Endothelial cell of umbilical vein (primary cell): ENCODE measurements around the gene GRID1. TPM values are rescaled to one million over a fixed set of nuclear protein-coding genes. Genes with fewer than 3 reads are reported as not detected.

Source experiments
- BruUV-seq: library from RNA; stranded (reverse); fragments of 400-500 nt; replicated peaks from 2 replicates; lab custom pipeline; 2021; lab: Mats Ljungman, UMichigan
- CTCF ChIA-PET: fragments of 300-600, 350-600 bp; sonication (Branson Sonifier 250); formaldehyde crosslinking; loops from one replicate; lab custom pipeline; 2021; ENCODE audit warnings: antibody characterized with exemption, inconsistent platforms; lab: Charles Lee
- POLR2A ChIA-PET: fragments of 300-600, 350-600 bp; sonication (Branson Sonifier 250); formaldehyde crosslinking; loops from one replicate; lab custom pipeline; 2021; ENCODE audit warnings: antibody characterized with exemption, inconsistent platforms; lab: Charles Lee
- DNase-seq: peaks from one replicate; pipeline ENCODE4 v3.0.0-alpha.2; 2011; ENCODE audit warnings: low read depth, low spot score
- FAIRE-seq: peaks from 2 replicates; lab custom pipeline; 2011; peaks lifted over from hg19 to GRCh38; lab: Jason Lieb, UNC
- H2AFZ ChIP-seq: 2 replicates; pipeline ENCODE4 v1.6.0; 2012; ENCODE audit warnings: low read depth, low read length, control low read depth, inconsistent platforms
- H3K27ac ChIP-seq: 2 replicates; pipeline ENCODE4 v1.5.1; 2011; ENCODE audit warnings: low read depth, mild to moderate bottlenecking, control low read depth, low read length, moderate library complexity; ENCODE audit not compliant: insufficient read depth
- H3K27me3 ChIP-seq, 2 experiments: 2 replicates each; pipeline versions ENCODE4 v1.6.0 to v1.6.1; 2011; ENCODE audit warnings: low read length in 2 of 2, mixed read lengths in 1 of 2; ENCODE audit not compliant: control insufficient read depth in 2 of 2, insufficient read depth in 2 of 2
- H3K36me3 ChIP-seq, 2 experiments: 2 replicates in 1 of 2; 3 replicates in 1 of 2; pipeline ENCODE4 v1.5.1; 2011; ENCODE audit warnings: low read length in 2 of 2, mild to moderate bottlenecking in 1 of 2, moderate library complexity in 1 of 2; ENCODE audit not compliant: control insufficient read depth in 2 of 2, insufficient read depth in 2 of 2; ENCODE audit errors: extremely low read depth in 1 of 2
- H3K4me1 ChIP-seq: 3 replicates; pipeline ENCODE4 v1.5.1; 2011; ENCODE audit warnings: mild to moderate bottlenecking, low read length; ENCODE audit not compliant: control insufficient read depth, insufficient read depth; ENCODE audit errors: extremely low read depth
- H3K4me2 ChIP-seq: 2 replicates; pipeline ENCODE4 v1.6.1; 2011; ENCODE audit warnings: low read length, control low read depth, mixed read lengths; ENCODE audit not compliant: insufficient read depth
- H3K4me3 ChIP-seq, 3 experiments: fragments of 200-600 bp in 1 of 3; sonication (generic), shearing (Covaris generic) in 1 of 3; replicated peaks in 1 of 3; 2 replicates each; pipeline ENCODE4 v1.5.1; 2011 to 2016; ENCODE audit warnings: control low read depth in 3 of 3, low read length in 3 of 3, mild to moderate bottlenecking in 2 of 3, inconsistent platforms in 1 of 3, low read depth in 1 of 3, moderate library complexity in 1 of 3; ENCODE audit not compliant: insufficient read depth in 1 of 3
- H3K79me2 ChIP-seq: 2 replicates; pipeline ENCODE4 v1.6.0; 2012; ENCODE audit warnings: low read length, inconsistent platforms; ENCODE audit not compliant: control insufficient read depth, insufficient read depth
- H3K9ac ChIP-seq: replicated peaks from 2 replicates; pipeline ENCODE3; 2011; ENCODE audit warnings: low read length, control low read depth; ENCODE audit not compliant: insufficient read depth; ENCODE audit errors: extremely low read depth
- H3K9me1 ChIP-seq: replicated peaks from 3 replicates; pipeline ENCODE4 v1.6.0; 2011; ENCODE audit warnings: mild to moderate bottlenecking, low read length; ENCODE audit not compliant: control insufficient read depth, insufficient read depth; ENCODE audit errors: extremely low read depth
- H3K9me3 ChIP-seq: replicated peaks from 2 replicates; pipeline ENCODE4 v1.5.1; 2012; ENCODE audit warnings: low read length, inconsistent platforms; ENCODE audit not compliant: control insufficient read depth, insufficient read depth
- H4K20me1 ChIP-seq: replicated peaks from 2 replicates; pipeline ENCODE3; 2011; ENCODE audit warnings: mild to moderate bottlenecking, low read length; ENCODE audit not compliant: control insufficient read depth, insufficient read depth; ENCODE audit errors: extremely low read depth
- EZH2 ChIP-seq: IDR thresholded peaks from 2 replicates; pipeline ENCODE4 v1.6.1; 2012; ENCODE audit warnings: borderline replicate concordance, low read depth, mild to moderate bottlenecking, moderate library complexity, low read length, inconsistent platforms; ENCODE audit not compliant: severe bottlenecking
- FOS ChIP-seq: IDR thresholded peaks from 2 replicates; pipeline ENCODE4 v1.6.1; 2011; ENCODE audit warnings: mild to moderate bottlenecking, low read length, moderate library complexity, borderline replicate concordance; ENCODE audit not compliant: insufficient read depth
- GATA2 ChIP-seq: IDR thresholded peaks from 2 replicates; pipeline ENCODE4 v1.7.0; 2011; ENCODE audit warnings: low read depth, mild to moderate bottlenecking, moderate library complexity, mixed read lengths, low read length; ENCODE audit not compliant: insufficient read length, insufficient read depth
- JUN ChIP-seq: IDR thresholded peaks from 2 replicates; pipeline ENCODE4 v1.6.1; 2011; ENCODE audit warnings: borderline replicate concordance, low read depth; ENCODE audit not compliant: insufficient read length, insufficient read depth
- MAX ChIP-seq: IDR thresholded peaks from 2 replicates; pipeline ENCODE4 v1.6.1; 2011; ENCODE audit not compliant: insufficient read depth, insufficient read length
- MYC ChIP-seq: IDR thresholded peaks from one replicate; pipeline ENCODE4 v1.6.1; 2011; ENCODE audit warnings: mild to moderate bottlenecking, low read depth, low read length
- POLR2A ChIP-seq: IDR thresholded peaks from 2 replicates; pipeline ENCODE4 v1.6.1; 2012; ENCODE audit warnings: low read depth, mild to moderate bottlenecking, control low read depth, low read length
- POLR2AphosphoS5 ChIP-seq: IDR thresholded peaks from 2 replicates; pipeline ENCODE4 v1.6.1; 2012; ENCODE audit warnings: low read depth, mild to moderate bottlenecking, control low read depth, low read length, moderate library complexity; ENCODE audit not compliant: insufficient read depth
- dilution Hi-C: fragments of 300-500 bp; cut with MboI; formaldehyde crosslinking; loops from one replicate; pipeline ENCODE4 v1.15.0; 2019; ENCODE audit warnings: low sequenced_read_pairs; ENCODE audit not compliant: extremely low pct_ligation_motif_present
- intact Hi-C: fragments of 100-400 bp; cut with micrococcal nuclease; formaldehyde crosslinking; loops from one replicate; pipeline ENCODE4 v1.10.0; 2022
- polyA plus RNA-seq, 4 experiments: library from polyadenylated mRNA; depleted of rRNA in 3 of 4; stranded (reverse) in 3 of 4; unstranded in 1 of 4; fragments of >200 nt; gene quantifications; 2 replicates each; pipeline versions ENCODE4 v1.2.1 to v1.2.3, GENCODE V29; 2011 to 2012; ENCODE audit warnings: missing spikeins in 1 of 4
- total RNA-seq: library from RNA; stranded (reverse); gene quantifications from 2 replicates; pipeline ENCODE4 v1.2.3, GENCODE V29; 2021
- TF ChIP-seq, protein P1 (sequence below), 2 donors: IDR thresholded peaks; 1 replicate in 1 of 2; 2 replicates in 1 of 2; pipeline ENCODE4 v1.5.1; 2011; ENCODE audit warnings: low read length in 2 of 2, mild to moderate bottlenecking in 2 of 2, moderate library complexity in 2 of 2, control low read depth in 1 of 2, inconsistent platforms in 1 of 2, low read depth in 1 of 2; ENCODE audit not compliant: insufficient read depth in 1 of 2; ENCODE audit errors: extremely low read depth in 1 of 2

Gene GRID1
- total and polyA plus RNA-seq, 2 donors (not counting 3 experiments of a cell fraction or from before 2014, with no cell fraction given) = not detected

DNA sequence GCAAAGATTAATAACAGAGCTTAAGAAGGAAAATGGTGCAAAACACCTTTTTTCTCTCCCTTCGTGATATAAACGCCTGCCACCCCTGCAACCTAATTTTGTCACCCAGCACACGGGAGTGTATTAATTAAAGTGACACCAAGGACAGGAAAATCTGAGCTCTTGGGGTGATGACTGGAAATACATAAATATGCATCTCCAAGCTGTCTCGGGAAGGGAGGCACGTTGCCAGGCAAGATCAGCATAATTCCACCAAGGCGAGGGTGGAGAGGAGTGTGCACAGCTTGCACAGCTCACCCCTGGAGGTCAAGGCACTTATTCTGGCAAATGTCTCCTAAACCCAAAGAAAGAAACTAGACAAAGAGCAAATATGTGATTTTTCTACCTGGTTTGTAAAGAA is 700.9 kb downstream of the GRID1 start:
- dilution Hi-C loops = no loop called here
- no peaks in the 10 kb centered on the region for H4K20me1 ChIP-seq
- H3K9me1 ChIP-seq = no peaks in the 10 kb centered on the region
- no peak overlapping the region for H3K4me2 ChIP-seq
- TF ChIP-seq POLR2AphosphoS5 (no peak), MYC (no peak), GATA2 (no peak), FOS (no peak), EZH2 (no peak), POLR2A (no peak), MAX (no peak), JUN (no peak)
- TF ChIP-seq, protein P1, sequence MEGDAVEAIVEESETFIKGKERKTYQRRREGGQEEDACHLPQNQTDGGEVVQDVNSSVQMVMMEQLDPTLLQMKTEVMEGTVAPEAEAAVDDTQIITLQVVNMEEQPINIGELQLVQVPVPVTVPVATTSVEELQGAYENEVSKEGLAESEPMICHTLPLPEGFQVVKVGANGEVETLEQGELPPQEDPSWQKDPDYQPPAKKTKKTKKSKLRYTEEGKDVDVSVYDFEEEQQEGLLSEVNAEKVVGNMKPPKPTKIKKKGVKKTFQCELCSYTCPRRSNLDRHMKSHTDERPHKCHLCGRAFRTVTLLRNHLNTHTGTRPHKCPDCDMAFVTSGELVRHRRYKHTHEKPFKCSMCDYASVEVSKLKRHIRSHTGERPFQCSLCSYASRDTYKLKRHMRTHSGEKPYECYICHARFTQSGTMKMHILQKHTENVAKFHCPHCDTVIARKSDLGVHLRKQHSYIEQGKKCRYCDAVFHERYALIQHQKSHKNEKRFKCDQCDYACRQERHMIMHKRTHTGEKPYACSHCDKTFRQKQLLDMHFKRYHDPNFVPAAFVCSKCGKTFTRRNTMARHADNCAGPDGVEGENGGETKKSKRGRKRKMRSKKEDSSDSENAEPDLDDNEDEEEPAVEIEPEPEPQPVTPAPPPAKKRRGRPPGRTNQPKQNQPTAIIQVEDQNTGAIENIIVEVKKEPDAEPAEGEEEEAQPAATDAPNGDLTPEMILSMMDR (IDR thresholded peaks at IDR 0.05; ENCODE audit: extremely low read depth in 1 of 2, insufficient read depth in 1 of 2, low read depth in 1 of 2, low read length in 2 of 2) = no peak
- POLR2A ChIA-PET = no interaction called here
- no peak overlapping the region for H3K9ac ChIP-seq
- H3K9me3 ChIP-seq = no peaks in the 10 kb centered on the region
- no peaks in the 10 kb centered on the region for H3K4me1 ChIP-seq
- H3K36me3 ChIP-seq = no peaks in the 10 kb centered on the region
- CTCF ChIA-PET = no interaction called here
- no peak overlapping the region for H3K27ac ChIP-seq
- H3K4me3 ChIP-seq = no peak overlapping the region
- H3K79me2 ChIP-seq = no peaks in the 10 kb centered on the region
- H2AFZ ChIP-seq = no peak overlapping the region
- no peak for FAIRE-seq
- no peak for DNase-seq
- intact Hi-C loops = no loop called here
- no peaks in the 10 kb centered on the region for H3K27me3 ChIP-seq
- BruUV-seq = no TSS peak
